ENCODE measurements around the gene DNAH14. TPM values are rescaled to one million over a fixed set of nuclear protein-coding genes. Genes with fewer than 3 reads are reported as not detected.
"Not testable (repeated sequence)": the region's sequence is repeated elsewhere in the genome, so short reads cannot be mapped to it uniquely, and the experiment has no call there.

The DNAH14 gene
- total and polyA plus RNA-seq, 2 of the 8 experiments (the other 6 are each of a cell fraction or from before 2014, with no cell fraction given) = 8.4 to 40.7 TPM

DNA sequence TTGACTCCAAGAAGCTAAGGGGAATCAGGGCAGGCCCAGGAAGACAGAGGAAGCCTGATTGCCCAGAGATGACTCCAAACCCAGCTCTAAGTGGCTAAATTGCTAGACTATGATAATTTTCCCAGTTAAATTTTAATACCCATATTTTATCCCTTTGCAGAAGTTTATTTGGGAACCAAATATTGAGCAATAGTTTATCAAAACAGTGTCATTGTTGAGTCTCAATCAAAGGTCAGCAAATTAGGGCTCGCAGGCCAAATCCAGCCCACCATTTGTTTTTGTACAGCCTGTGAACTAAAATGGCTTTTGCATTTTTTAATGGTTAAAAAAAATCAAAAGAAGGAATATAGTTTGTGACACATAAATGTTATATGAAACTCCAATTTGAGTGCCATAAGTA lies 451.2 kb downstream of the DNAH14 start:
- Histone ChIP-seq H3K23ac (ENCODE audit: insufficient read length) (no peak overlapping the region), H2AK5ac (ENCODE audit: low read depth, low read length) (no peak overlapping the region), H3K27ac (ENCODE audit: low read depth, low read length) (no peak overlapping the region), H3K14ac (ENCODE audit: insufficient read length) (no peak overlapping the region), H4K20me1 (replicated peaks in 1 of 2; ENCODE audit: control insufficient read depth in 1 of 2, insufficient read depth in 2 of 2, low read length in 2 of 2) (no peaks in the 10 kb centered on the region), H3K36me3 (ENCODE audit: control insufficient read depth in 2 of 4, insufficient read depth in 4 of 4, low read length in 3 of 4) (no peaks in the 10 kb centered on the region), H2BK120ac (replicated peaks; ENCODE audit: low read depth, low read length) (no peak overlapping the region), H2BK20ac (ENCODE audit: low read length) (no peak overlapping the region), H4K91ac (replicated peaks; ENCODE audit: insufficient read length, low read length) (no peak overlapping the region), H3K56ac (replicated peaks; ENCODE audit: insufficient read length, low read depth, low read length) (no peak overlapping the region), H2BK12ac (ENCODE audit: low read depth, low read length) (peak overlapping the region; percentile 46; the same call in 1 of the 2 replicates), H3K4me2 (ENCODE audit: insufficient read depth in 1 of 2, low read depth in 2 of 2, low read length in 2 of 2) (no peak overlapping the region), H4K5ac (ENCODE audit: insufficient read length, low read depth, low read length) (no peak overlapping the region), H3K4ac (replicated peaks; ENCODE audit: insufficient read length, low read depth, low read length) (no peak overlapping the region), H4K8ac (ENCODE audit: extremely low read depth, insufficient read depth, low read length) (no peak overlapping the region), H3K23me2 (ENCODE audit: low read depth, low read length) (no peaks in the 10 kb centered on the region), H2BK5ac (ENCODE audit: low read depth, low read length) (no peak overlapping the region), H2BK15ac (ENCODE audit: low read length) (peak overlapping the region; percentile 20; the same call in 1 of the 2 replicates), H3K9me3 (ENCODE audit: insufficient read depth in 2 of 2, low read depth in 1 of 2, low read length in 1 of 2) (no peaks in the 10 kb centered on the region), H3K4me1 (replicated peaks in 1 of 4; ENCODE audit: control insufficient read depth in 3 of 4, insufficient read depth in 4 of 4, low read length in 3 of 4) (peaks cover 0 to 5% (median under 1%) of the 10 kb centered on the region in 4 experiments; a peak in 2 of 7 replicates), H3K27me3 (replicated peaks in 1 of 4; ENCODE audit: control insufficient read depth in 3 of 4, extremely low read depth in 1 of 4, insufficient read depth in 3 of 4, low read length in 3 of 4) (no peaks in the 10 kb centered on the region), H3K9ac (replicated peaks in 1 of 4; ENCODE audit: extremely low read depth in 1 of 4, low read depth in 3 of 4, low read length in 3 of 4) (no peak overlapping the region), H3K4me3 (ENCODE audit: extremely low read depth in 1 of 4, insufficient read depth in 2 of 4, low read depth in 3 of 4, low read length in 4 of 4) (no peak overlapping the region), H3K79me2 (ENCODE audit: control insufficient read depth in 1 of 2, insufficient read depth in 2 of 2, low read length in 2 of 2) (no peaks in the 10 kb centered on the region), H3K79me1 (ENCODE audit: low read depth, low read length) (no peaks in the 10 kb centered on the region), H2AFZ (ENCODE audit: low read length) (no peak overlapping the region), H3K18ac (ENCODE audit: extremely low read depth, low read length) (no peak overlapping the region)
- TF ChIP-seq CBX8 (IDR thresholded peaks at IDR 0.05; ENCODE audit: borderline replicate concordance, low read depth, low read length) = no peak
- WGBS, 2 experiments (ENCODE audit: extremely low coverage in 1 of 2, insufficient coverage in 1 of 2, insufficient read length in 1 of 2, insufficient replicate concordance in 2 of 2, low coverage in 1 of 2, low lambda C conversion rate in 2 of 2, missing lambda C conversion rate in 1 of 2) = 86% methylated on average over 1 of the region's 1 CpG; no CpG with 5 or more reads in 1 of the 2 experiments
- DNase-seq (ENCODE audit: low read depth in 1 of 2, low spot score in 2 of 2) (no peak), FAIRE-seq (no peak)
- CTCF ChIA-PET (ENCODE audit: partially characterized antibody) = interaction anchor here (1.3 kb wide), 1 partner anchor 62 kb away, joined by 3 read pairs; no protein-coding TSS in a partner anchor
- POLR2A ChIA-PET (ENCODE audit: partially characterized antibody) = no interaction called here

DNA sequence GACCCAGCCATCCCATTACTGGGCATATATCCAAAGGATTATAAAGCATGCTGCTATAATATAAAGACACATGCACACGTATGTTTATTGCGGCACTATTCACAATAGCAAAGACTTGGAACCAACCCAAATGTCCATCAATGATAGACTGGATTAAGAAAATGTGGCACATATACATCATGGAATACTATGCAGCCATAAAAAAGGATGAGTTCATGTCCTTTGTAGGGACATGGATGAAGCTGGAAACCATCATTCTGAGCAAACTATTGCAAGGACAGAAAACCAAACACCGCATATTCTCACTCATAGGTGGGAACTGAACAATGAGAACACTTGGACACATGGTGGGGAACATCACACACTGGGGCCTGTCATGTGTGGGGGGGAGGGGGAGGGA lies 457.4 kb downstream of the DNAH14 start:
- H2BK120ac ChIP-seq (replicated peaks; ENCODE audit: low read depth, low read length); H3K79me2 ChIP-seq (ENCODE audit: control insufficient read depth in 1 of 2, insufficient read depth in 2 of 2, low read length in 2 of 2); H4K5ac ChIP-seq (ENCODE audit: insufficient read length, low read depth, low read length); H2BK5ac ChIP-seq (ENCODE audit: low read depth, low read length); H3K4me2 ChIP-seq (ENCODE audit: insufficient read depth in 1 of 2, low read depth in 2 of 2, low read length in 2 of 2); H2BK15ac ChIP-seq (ENCODE audit: low read length); H3K9me3 ChIP-seq (ENCODE audit: insufficient read depth in 2 of 2, low read depth in 1 of 2, low read length in 1 of 2); H3K18ac ChIP-seq (ENCODE audit: extremely low read depth, low read length); H4K91ac ChIP-seq (replicated peaks; ENCODE audit: insufficient read length, low read length); H3K23me2 ChIP-seq (ENCODE audit: low read depth, low read length); H4K20me1 ChIP-seq (replicated peaks in 1 of 2; ENCODE audit: control insufficient read depth in 1 of 2, insufficient read depth in 2 of 2, low read length in 2 of 2); H2BK12ac ChIP-seq (ENCODE audit: low read depth, low read length); H2BK20ac ChIP-seq (ENCODE audit: low read length); POLR2A ChIA-PET (ENCODE audit: partially characterized antibody); H3K27ac ChIP-seq (ENCODE audit: low read depth, low read length); H3K79me1 ChIP-seq (ENCODE audit: low read depth, low read length); DNase-seq (ENCODE audit: low read depth in 1 of 2, low spot score in 2 of 2); H3K14ac ChIP-seq (ENCODE audit: insufficient read length); H2AFZ ChIP-seq (ENCODE audit: low read length); H3K36me3 ChIP-seq (ENCODE audit: control insufficient read depth in 2 of 4, insufficient read depth in 4 of 4, low read length in 3 of 4); H3K23ac ChIP-seq (ENCODE audit: insufficient read length); H4K8ac ChIP-seq (ENCODE audit: extremely low read depth, insufficient read depth, low read length); H3K4me3 ChIP-seq (ENCODE audit: extremely low read depth in 1 of 4, insufficient read depth in 2 of 4, low read depth in 3 of 4, low read length in 4 of 4); FAIRE-seq; H3K27me3 ChIP-seq (replicated peaks in 1 of 4; ENCODE audit: control insufficient read depth in 3 of 4, extremely low read depth in 1 of 4, insufficient read depth in 3 of 4, low read length in 3 of 4); CTCF ChIA-PET (ENCODE audit: partially characterized antibody); H3K56ac ChIP-seq (replicated peaks; ENCODE audit: insufficient read length, low read depth, low read length); H3K9ac ChIP-seq (replicated peaks in 1 of 4; ENCODE audit: extremely low read depth in 1 of 4, low read depth in 3 of 4, low read length in 3 of 4); H2AK5ac ChIP-seq (ENCODE audit: low read depth, low read length); H3K4ac ChIP-seq (replicated peaks; ENCODE audit: insufficient read length, low read depth, low read length); H3K4me1 ChIP-seq (replicated peaks in 1 of 4; ENCODE audit: control insufficient read depth in 3 of 4, insufficient read depth in 4 of 4, low read length in 3 of 4): not testable (repeated sequence)
- WGBS, 2 experiments (ENCODE audit: extremely low coverage in 1 of 2, insufficient coverage in 1 of 2, insufficient read length in 1 of 2, insufficient replicate concordance in 2 of 2, low coverage in 1 of 2, low lambda C conversion rate in 2 of 2, missing lambda C conversion rate in 1 of 2) = 94% methylated on average over 3 of the region's 3 CpGs; no CpG with 5 or more reads in 1 of the 2 experiments

All from H1 (cell line).